ENCODE data around the gene SSX4.
"Not testable (repeated sequence)": the region's sequence is repeated elsewhere in the genome, so short reads cannot be mapped to it uniquely, and the experiment has no call there.

- TF ChIP-seq CTCF (IDR thresholded peaks at IDR 0.05); POLR2A (IDR thresholded peaks at IDR 0.05); POLR2AphosphoS5 (IDR thresholded peaks at IDR 0.05); EP300 (IDR thresholded peaks at IDR 0.05; ENCODE audit: low read depth): not testable (repeated sequence)
Observed at GRCh38 chrX:48367717-48368408, 15.5 kb upstream of the SSX4 start.
